HepG2 (cell line): ENCODE results near the gene CCDC57. TPM values are rescaled to one million over a fixed set of nuclear protein-coding genes. Genes with fewer than 3 reads are reported as not detected.

Experiments used
- ATAC-seq: fragments of 200-7000 bp; cut with Tn5 transposase; 3 replicates; pipeline ENCODE4 v1.9.1; 2020; ENCODE audit warnings: mild to moderate bottlenecking, moderate library complexity
- BruUV-seq: library from RNA; stranded (reverse); fragments of 400-500 nt; replicated peaks from 2 replicates; lab custom pipeline; 2021; lab: Mats Ljungman, UMichigan
- CTCF ChIA-PET: fragments of 300-600 bp; formaldehyde crosslinking; extraction: SDS; loops from one replicate; lab custom pipeline; 2021; ENCODE audit warnings: low total read pairs, inconsistent platforms, low intra/inter-chr PET ratio; lab: Yijun Ruan, JAX
- POLR2A ChIA-PET: fragments of 350-600 bp; sonication (Branson Sonifier 250); formaldehyde crosslinking; loops from one replicate; lab custom pipeline; 2020; ENCODE audit warnings: antibody characterized with exemption, inconsistent platforms; lab: Yijun Ruan, JAX
- DNase-seq: peaks from one replicate; pipeline ENCODE4 v3.0.0-alpha.2; 2015; ENCODE audit warnings: low spot score
- FAIRE-seq: peaks from 3 replicates; lab custom pipeline; 2011; peaks lifted over from hg19 to GRCh38; lab: Jason Lieb, UNC
- H2AFZ ChIP-seq: one replicate; pipeline ENCODE4 v1.6.1; 2011; ENCODE audit warnings: low read length, inconsistent platforms
- H3K27ac ChIP-seq: fragments of 300-600 bp; 3 replicates; pipeline ENCODE4 v1.8.0; 2011; ENCODE audit warnings: mixed run types, mild to moderate bottlenecking, mixed read lengths, low read length, inconsistent platforms; ENCODE audit not compliant: insufficient read depth; ENCODE audit errors: extremely low read length
- H3K27me3 ChIP-seq, 2 experiments: fragments of 200-600 bp in 1 of 2; 2 replicates in 1 of 2; 3 replicates in 1 of 2; pipeline versions ENCODE4 v1.6.0 to v1.8.0; 2011; ENCODE audit warnings: low read length in 2 of 2, mild to moderate bottlenecking in 2 of 2, moderate library complexity in 2 of 2, inconsistent platforms in 1 of 2; ENCODE audit not compliant: insufficient read depth in 2 of 2, control insufficient read depth in 1 of 2
- H3K36me3 ChIP-seq, 2 experiments: fragments of 200-600 bp in 1 of 2; replicated peaks in 1 of 2; 2 replicates in 1 of 2; 3 replicates in 1 of 2; pipeline versions ENCODE4 v1.5.1 to v1.8.0; 2011; ENCODE audit warnings: low read length in 2 of 2, inconsistent platforms in 1 of 2; ENCODE audit not compliant: insufficient read depth in 2 of 2, control insufficient read depth in 1 of 2
- H3K4me1 ChIP-seq: 2 replicates; pipeline ENCODE4 v1.5.1; 2012; ENCODE audit warnings: low read length, inconsistent platforms; ENCODE audit not compliant: insufficient read depth
- H3K4me2 ChIP-seq: 2 replicates; pipeline ENCODE4 v1.6.0; 2011; ENCODE audit warnings: low read depth, low read length, inconsistent platforms
- H3K4me3 ChIP-seq, 3 experiments: fragments of 200-600 bp in 1 of 3; sonication (generic), shearing (Covaris generic) in 1 of 3; replicated peaks in 1 of 3; 2 replicates each; pipeline ENCODE4 v1.5.1; 2011 to 2016; ENCODE audit warnings: low read length in 3 of 3, inconsistent platforms in 2 of 3, low read depth in 2 of 3, mild to moderate bottlenecking in 2 of 3, control low read depth in 1 of 3, mixed read lengths in 1 of 3; ENCODE audit not compliant: insufficient read depth in 1 of 3
- H3K79me2 ChIP-seq: one replicate; pipeline ENCODE4 v1.6.1; 2011; ENCODE audit warnings: low read length, inconsistent platforms; ENCODE audit not compliant: insufficient read depth
- H3K9ac ChIP-seq: 2 replicates; pipeline ENCODE4 v1.6.0; 2011; ENCODE audit warnings: mild to moderate bottlenecking, low read depth, low read length, inconsistent platforms; ENCODE audit not compliant: insufficient read depth
- H3K9me3 ChIP-seq: 2 replicates; pipeline ENCODE4 v1.5.1; 2012; ENCODE audit warnings: mild to moderate bottlenecking, low read length
- H4K20me1 ChIP-seq: 2 replicates; pipeline ENCODE4 v1.6.0; 2011; ENCODE audit warnings: inconsistent platforms, mild to moderate bottlenecking, low read length, moderate library complexity; ENCODE audit not compliant: insufficient read depth
- ATRX ChIP-seq: sonication (generic); formaldehyde crosslinking; IDR thresholded peaks from 2 replicates; pipeline ENCODE4 v1.4.0; 2020; ENCODE audit warnings: missing genetic modification reagents, borderline replicate concordance
- BCL6 ChIP-seq: IDR thresholded peaks from 2 replicates; pipeline ENCODE4 v1.6.1; 2016; ENCODE audit warnings: missing genetic modification reagents, missing compliant biosample characterization
- DNMT3B ChIP-seq: conservative IDR thresholded peaks from 2 replicates; pipeline ENCODE4 v1.6.1; 2016; ENCODE audit warnings: missing biosample characterization, control low read depth
- GABPB1 ChIP-seq: IDR thresholded peaks from 2 replicates; pipeline ENCODE4 v1.6.1; 2016; ENCODE audit warnings: mild to moderate bottlenecking, missing genetic modification reagents, moderate library complexity, missing compliant biosample characterization
- HIVEP1 ChIP-seq: sonication (generic); formaldehyde crosslinking; IDR thresholded peaks from 2 replicates; pipeline ENCODE4 v1.4.0; 2020; ENCODE audit warnings: mild to moderate bottlenecking, missing genetic modification reagents
- HOXA3 ChIP-seq: sonication (generic); formaldehyde crosslinking; IDR thresholded peaks from 2 replicates; pipeline ENCODE4 v1.5.0; 2020; ENCODE audit warnings: missing genetic modification reagents
- KDM5B ChIP-seq: sonication (generic); formaldehyde crosslinking; IDR thresholded peaks from 2 replicates; pipeline ENCODE4 v1.4.0; 2020; ENCODE audit warnings: missing genetic modification reagents, mild to moderate bottlenecking, borderline replicate concordance
- LCORL ChIP-seq, 2 experiments: fragments of 450-650 bp in 1 of 2; sonication (generic) in 1 of 2; formaldehyde crosslinking in 1 of 2; IDR thresholded peaks; 2 replicates each; pipeline versions ENCODE4 v1.5.0 to v1.6.1; 2017 to 2020; ENCODE audit warnings: antibody characterized with exemption in 1 of 2, missing genetic modification reagents in 1 of 2
- PAXIP1 ChIP-seq: sonication (generic); formaldehyde crosslinking; conservative IDR thresholded peaks from 2 replicates; pipeline ENCODE4 v1.4.0; 2020; ENCODE audit warnings: mild to moderate bottlenecking, missing genetic modification reagents, moderate library complexity
- RARA ChIP-seq: IDR thresholded peaks from 2 replicates; pipeline ENCODE4 v1.6.1; 2016; ENCODE audit warnings: missing genetic modification reagents, missing compliant biosample characterization
- ZBTB38 ChIP-seq: sonication (generic); formaldehyde crosslinking; IDR thresholded peaks from 2 replicates; pipeline ENCODE4 v1.5.1; 2020; ENCODE audit warnings: mild to moderate bottlenecking, missing genetic modification reagents
- ZNF121 ChIP-seq: sonication (generic); formaldehyde crosslinking; IDR thresholded peaks from 2 replicates; pipeline ENCODE4 v1.5.0; 2020; ENCODE audit warnings: mild to moderate bottlenecking, missing genetic modification reagents
- ZNF350 ChIP-seq: sonication (generic); formaldehyde crosslinking; IDR thresholded peaks from 2 replicates; pipeline ENCODE4 v1.4.0; 2020; ENCODE audit warnings: mild to moderate bottlenecking, low read depth, missing genetic modification reagents, borderline replicate concordance
- ZNF362 ChIP-seq: sonication (generic); formaldehyde crosslinking; IDR thresholded peaks from 2 replicates; pipeline ENCODE4 v1.4.0; 2020; ENCODE audit warnings: missing genetic modification reagents, mild to moderate bottlenecking, borderline replicate concordance
- ZSCAN25 ChIP-seq: sonication (generic); formaldehyde crosslinking; IDR thresholded peaks from 2 replicates; pipeline ENCODE4 v1.8.0; 2022; ENCODE audit warnings: mild to moderate bottlenecking, missing genetic modification reagents
- WGBS: methylation state at CpG from one replicate; pipeline ENCODE4 v1.1.6; 2017; ENCODE audit warnings: low lambda C conversion rate; 5-methylcytosine and 5-hydroxymethylcytosine counted together
- in situ Hi-C: cut with HindIII; loops from 2 replicates; pipeline ENCODE4 v1.10.0; 2017; ENCODE audit warnings: low pct_unique_long_range_greater_than_20kb; ENCODE audit not compliant: extremely low pct_ligation_motif_present
- intact Hi-C: fragments of 100-400 bp; cut with micrococcal nuclease; formaldehyde crosslinking; loops from one replicate; pipeline ENCODE4 v1.10.0; 2022; ENCODE audit not compliant: unreplicated experiment
- polyA plus RNA-seq, 8 experiments: library from polyadenylated mRNA; depleted of rRNA in 3 of 8; stranded (reverse) in 7 of 8; unstranded in 1 of 8; fragments of >200 nt; fragmentation: Illumina TruSeq in 4 of 8; extraction: Trizol in 4 of 8; gene quantifications; 2 replicates each; pipeline versions ENCODE4 v1.2.1 to v1.2.3, GENCODE V29; 2011 to 2016; ENCODE audit warnings: low read depth in 4 of 8, missing spikeins in 1 of 8, mixed read lengths in 1 of 8; ENCODE audit not compliant: insufficient read depth in 1 of 8
- total RNA-seq, 5 experiments: library from RNA; depleted of rRNA; stranded (reverse); fragments of >200 nt; fragmentation: Illumina TruSeq; extraction: Trizol; gene quantifications; 2 replicates each; pipeline ENCODE4 v1.2.3, GENCODE V29; 2016; ENCODE audit warnings: low read depth in 1 of 5
- TF ChIP-seq, protein P1 (sequence below): sonication (generic); formaldehyde crosslinking; IDR thresholded peaks from 2 replicates; pipeline ENCODE4 v1.5.1; 2020; ENCODE audit warnings: missing genetic modification reagents, mild to moderate bottlenecking, borderline replicate concordance

The CCDC57 gene
- total and polyA plus RNA-seq, 2 of the 13 experiments (the other 11 are each of a cell fraction or from before 2014, with no cell fraction given) = 59.3 to 59.9 TPM

- Histone ChIP-seq H3K27me3 (no peaks in the 10 kb centered on the region), H2AFZ (no peak overlapping the region), H3K9me3 (no peaks in the 10 kb centered on the region), H3K79me2 (no peaks in the 10 kb centered on the region), H3K27ac (no peak overlapping the region), H3K4me2 (no peak overlapping the region), H3K4me1 (peaks cover 8% of the 10 kb centered on the region), H4K20me1 (no peaks in the 10 kb centered on the region), H3K4me3 (no peak overlapping the region), H3K9ac (no peak overlapping the region), H3K36me3 (peaks cover 9 to 30% of the 10 kb centered on the region in 2 experiments)
- FAIRE-seq = peak; percentile 47
- in situ Hi-C loops (no loop called here), intact Hi-C loops (no loop called here)
- no TSS peak for BruUV-seq
- ChIA-PET CTCF (no interaction called here), POLR2A (interaction anchor here (1.1 kb wide), 1 partner anchor 18 kb away, joined by 3 read pairs; no protein-coding TSS in a partner anchor)
- DNase-seq = no peak
- WGBS = 89% methylated on average over 26 of the region's 26 CpGs
- peak; percentile 42 for ATAC-seq
- TF ChIP-seq HOXA3 (peak; percentile 57; the same call in 1 of the 2 replicates), HIVEP1 (CRISPR knock-in tag) (0 out of 2 replicates have a peak, but pooled peaks have one; percentile 26), ZSCAN25 (0 out of 2 replicates have a peak, but pooled peaks have one; percentile 35), ZNF350 (CRISPR knock-in tag) (peak; percentile 61; the same call in 1 of the 2 replicates), RARA (CRISPR knock-in tag) (peak; percentile 85), ZNF121 (CRISPR knock-in tag) (peak; percentile 83), GABPB1 (0 out of 2 replicates have a peak, but pooled peaks have one; percentile 3), PAXIP1 (peak; percentile 58), ZBTB38 (CRISPR knock-in tag) (peak; percentile 69; the same call in 1 of the 2 replicates), ATRX (no peak), ZNF362 (0 out of 2 replicates have a peak, but pooled peaks have one; percentile 13), KDM5B (CRISPR knock-in tag) (peak; percentile 40; the same call in 1 of the 2 replicates), BCL6 (CRISPR knock-in tag) (0 out of 2 replicates have a peak, but pooled peaks have one; percentile 50), DNMT3B (no peak), LCORL (IDR thresholded peaks at IDR 0.05) (no peak; the same call in 1 of the 2 replicates), LCORL (CRISPR knock-in tag; IDR thresholded peaks at IDR 0.05) (0 out of 2 replicates have a peak, but pooled peaks have one; percentile 32)
- TF ChIP-seq, protein P1, sequence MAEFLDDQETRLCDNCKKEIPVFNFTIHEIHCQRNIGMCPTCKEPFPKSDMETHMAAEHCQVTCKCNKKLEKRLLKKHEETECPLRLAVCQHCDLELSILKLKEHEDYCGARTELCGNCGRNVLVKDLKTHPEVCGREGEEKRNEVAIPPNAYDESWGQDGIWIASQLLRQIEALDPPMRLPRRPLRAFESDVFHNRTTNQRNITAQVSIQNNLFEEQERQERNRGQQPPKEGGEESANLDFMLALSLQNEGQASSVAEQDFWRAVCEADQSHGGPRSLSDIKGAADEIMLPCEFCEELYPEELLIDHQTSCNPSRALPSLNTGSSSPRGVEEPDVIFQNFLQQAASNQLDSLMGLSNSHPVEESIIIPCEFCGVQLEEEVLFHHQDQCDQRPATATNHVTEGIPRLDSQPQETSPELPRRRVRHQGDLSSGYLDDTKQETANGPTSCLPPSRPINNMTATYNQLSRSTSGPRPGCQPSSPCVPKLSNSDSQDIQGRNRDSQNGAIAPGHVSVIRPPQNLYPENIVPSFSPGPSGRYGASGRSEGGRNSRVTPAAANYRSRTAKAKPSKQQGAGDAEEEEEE (CRISPR knock-in tag) = no peak
Observed at GRCh38 chr17:82188001-82188961, 24.4 kb downstream of the CCDC57 start.
